ENCODE measurements around the gene TSEN34. TPM values are rescaled to one million over a fixed set of nuclear protein-coding genes. Genes with fewer than 3 reads are reported as not detected.

TSEN34 gene
- total RNA-seq, 3 donors from 2014 or later (not counting 1 experiment from before 2014, with no cell fraction given): 11.5 to 16.7 (median 13.5) TPM

GRCh38 chr19:54159352-54160181, 31.5 kb upstream of the TSEN34 start, which contains the start of gene LENG1:
Gene LENG1 (minus strand): TSS chr19:54159721. CDS start chr19:54159695, 26 bp downstream.
- peak; percentile 82 to 94 (median 86) for ATAC-seq
- intact Hi-C loops (cut with micrococcal nuclease): loop anchor here (1.0 kb wide), 2 partner anchors 22 to 44 kb away; partner anchors contain the start of genes CNOT3, PRPF31 and TFPT
- TF ChIP-seq CTCF (IDR thresholded peaks at IDR 0.05): peak; percentile 17
- Mint-ChIP-seq H3K9me3 (no peaks in the 10 kb centered on the region), H3K27me3 (ENCODE audit: low read depth in 2 of 2) (no peaks in the 10 kb centered on the region), H3K27ac (peak within 1 kb of the TSS; percentile 99 to 100), H3K4me3 (peak within 1 kb of the TSS; percentile 100), H3K4me1 (peaks cover 54 to 65% of the 10 kb centered on the region in 2 donors), H3K36me3 (no peaks in the 10 kb centered on the region)
- peak; percentile 97 to 100 for DNase-seq
- Histone ChIP-seq H3K27me3 (ENCODE audit: control insufficient read depth, insufficient read depth, low read length) (no peaks in the 10 kb centered on the region), H3K4me3 (ENCODE audit: low read length) (peak within 1 kb of the TSS; percentile 71), H3K4me1 (ENCODE audit: control insufficient read depth, insufficient read depth, low read length) (peaks cover 58% of the 10 kb centered on the region), H3K36me3 (ENCODE audit: control insufficient read depth, insufficient read depth, low read length) (peaks cover 32% of the 10 kb centered on the region), H3K9me3 (ENCODE audit: control insufficient read depth, insufficient read depth, low read length) (no peaks in the 10 kb centered on the region), H3K27ac (ENCODE audit: low read length) (peak within 1 kb of the TSS; percentile 86)
- WGBS (ENCODE audit: insufficient coverage): 0% methylated on average over 72 of the region's 72 CpGs

DNA sequence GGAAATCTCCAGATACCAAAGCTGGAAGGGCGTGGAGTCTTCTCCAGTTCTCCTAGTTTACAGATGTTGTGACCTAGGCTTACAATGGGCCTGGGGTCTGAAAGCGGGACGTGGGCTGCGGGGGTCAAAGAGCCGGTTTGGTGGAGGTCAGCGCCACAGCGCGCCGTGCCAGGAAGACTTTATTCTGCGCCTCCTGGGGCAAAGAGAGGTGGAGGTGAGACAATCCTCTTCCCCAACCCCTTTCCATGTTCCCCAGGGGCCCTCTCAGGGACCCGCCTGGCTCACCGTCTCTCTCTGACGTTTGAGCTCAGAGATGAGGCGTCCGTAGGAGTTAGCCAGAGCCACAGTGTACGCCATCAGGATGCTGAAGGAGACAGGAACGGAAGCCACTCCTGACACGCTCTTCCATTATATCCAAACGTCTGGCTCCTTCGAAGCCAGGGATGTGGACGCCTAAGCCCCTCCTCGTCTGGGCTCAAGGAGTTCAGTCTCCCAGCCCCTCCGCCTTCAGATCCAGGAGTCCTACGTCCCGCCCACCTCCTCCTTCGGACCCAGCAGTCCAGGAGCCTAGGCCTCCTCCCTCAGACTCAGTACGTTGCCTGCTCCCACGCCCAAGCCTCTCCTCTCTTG, 30.8 kb upstream of the TSEN34 start:
- Histone ChIP-seq H3K4me1 (ENCODE audit: control insufficient read depth, insufficient read depth, low read length) (peaks cover 62% of the 10 kb centered on the region), H3K4me3 (ENCODE audit: low read length) (peak overlapping the region; percentile 41), H3K27me3 (ENCODE audit: control insufficient read depth, insufficient read depth, low read length) (no peaks in the 10 kb centered on the region), H3K27ac (ENCODE audit: low read length) (peak overlapping the region; percentile 86), H3K36me3 (ENCODE audit: control insufficient read depth, insufficient read depth, low read length) (peaks cover 25% of the 10 kb centered on the region), H3K9me3 (ENCODE audit: control insufficient read depth, insufficient read depth, low read length) (no peaks in the 10 kb centered on the region)
- Mint-ChIP-seq H3K4me3 (peak overlapping the region; percentile 100), H3K4me1 (peaks cover 61 to 70% of the 10 kb centered on the region in 2 donors), H3K27me3 (ENCODE audit: low read depth in 2 of 2) (no peaks in the 10 kb centered on the region), H3K36me3 (no peaks in the 10 kb centered on the region), H3K27ac (peak overlapping the region; percentile 99 to 100), H3K9me3 (no peaks in the 10 kb centered on the region)
- DNase-seq (no peak), ATAC-seq (no peak)
- intact Hi-C loops (cut with micrococcal nuclease): no loop called here
- TF ChIP-seq CTCF (IDR thresholded peaks at IDR 0.05): no peak
- WGBS (ENCODE audit: insufficient coverage): 7% methylated on average over 28 of the region's 28 CpGs

- ATAC-seq (no peak), DNase-seq (no peak)
- Histone ChIP-seq H3K9me3 (ENCODE audit: control insufficient read depth, insufficient read depth, low read length) (no peaks in the 10 kb centered on the region), H3K4me1 (ENCODE audit: control insufficient read depth, insufficient read depth, low read length) (peaks cover 62% of the 10 kb centered on the region), H3K27ac (ENCODE audit: low read length) (no peak overlapping the region), H3K36me3 (ENCODE audit: control insufficient read depth, insufficient read depth, low read length) (peaks cover 19% of the 10 kb centered on the region), H3K4me3 (ENCODE audit: low read length) (no peak overlapping the region), H3K27me3 (ENCODE audit: control insufficient read depth, insufficient read depth, low read length) (no peaks in the 10 kb centered on the region)
- H3K27ac Mint-ChIP-seq: peak overlapping the region; percentile 99 to 100
- no peaks in the 10 kb centered on the region for H3K27me3 Mint-ChIP-seq (ENCODE audit: low read depth in 2 of 2)
- H3K4me1 Mint-ChIP-seq: peaks cover 61 to 76% of the 10 kb centered on the region in 2 donors
- TF ChIP-seq CTCF (IDR thresholded peaks at IDR 0.05): no peak
- H3K9me3 Mint-ChIP-seq: no peaks in the 10 kb centered on the region
- peak overlapping the region; percentile 100 for H3K4me3 Mint-ChIP-seq
- 77% methylated on average over 13 of the region's 13 CpGs for WGBS (ENCODE audit: insufficient coverage)
- intact Hi-C loops (cut with micrococcal nuclease): no loop called here
- no peaks in the 10 kb centered on the region for H3K36me3 Mint-ChIP-seq
These were observed 30.3 kb upstream of the TSEN34 start for GRCh38 chr19:54160854-54161253.
